A549 treated with dexamethasone at 1 μM for 4 hours (cell line): ENCODE data around the gene HPDL. TPM values are rescaled to one million over a fixed set of nuclear protein-coding genes. Genes with fewer than 3 reads are reported as not detected.

Experiments used
- total RNA-seq: library from RNA; stranded (reverse); fragments of 200-300 nt; extraction: Qiagen RNA extraction; gene quantifications from 5 replicates; pipeline ENCODE4 v1.2.3, GENCODE V29; 2022

HPDL gene
- total RNA-seq = 2.7 to 3.5 TPM (median 3.2 TPM) in 5 replicates

DNA sequence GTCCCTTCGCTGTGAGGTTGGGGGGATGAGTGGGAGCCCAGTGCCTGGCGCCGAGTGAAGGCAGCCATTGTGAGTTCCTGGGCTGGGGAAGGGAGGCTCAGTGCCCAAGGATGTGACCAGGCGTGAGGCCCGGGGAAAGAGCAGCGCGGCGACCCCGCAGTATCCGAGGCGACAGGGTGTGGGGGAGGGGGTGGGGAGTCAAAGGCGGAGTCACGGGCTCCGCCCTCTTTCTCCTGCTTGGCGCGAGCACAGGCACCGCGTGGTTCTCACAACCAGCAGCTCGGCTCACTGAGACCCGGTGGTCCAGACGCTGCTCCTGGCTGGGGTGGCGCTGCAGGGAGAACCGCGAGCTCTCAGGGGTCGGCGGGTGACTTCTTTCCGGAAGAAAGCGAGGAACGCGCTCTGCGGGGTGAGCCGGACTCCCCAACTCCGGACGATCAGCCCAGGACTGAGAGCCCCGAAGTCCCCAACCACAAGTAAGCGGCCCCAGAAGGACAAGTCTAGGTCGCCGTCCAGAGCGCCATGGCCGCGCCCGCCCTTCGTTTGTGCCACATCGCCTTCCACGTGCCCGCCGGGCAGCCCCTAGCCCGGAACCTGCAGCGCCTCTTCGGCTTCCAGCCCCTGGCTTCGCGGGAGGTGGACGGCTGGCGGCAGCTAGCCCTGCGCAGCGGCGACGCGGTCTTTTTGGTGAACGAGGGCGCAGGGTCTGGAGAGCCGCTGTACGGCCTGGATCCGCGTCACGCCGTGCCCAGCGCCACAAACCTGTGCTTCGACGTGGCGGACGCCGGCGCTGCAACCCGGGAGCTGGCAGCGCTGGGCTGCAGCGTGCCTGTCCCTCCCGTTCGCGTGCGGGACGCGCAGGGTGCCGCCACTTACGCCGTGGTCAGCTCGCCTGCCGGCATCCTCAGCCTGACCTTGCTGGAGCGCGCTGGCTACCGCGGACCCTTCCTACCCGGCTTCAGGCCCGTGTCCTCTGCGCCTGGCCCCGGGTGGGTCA is at the start of gene HPDL:
HPDL (plus strand) TSS at position 269 of the 997 bp plus-strand sequence; CDS start at position 523, 254 bp downstream.

DNA sequence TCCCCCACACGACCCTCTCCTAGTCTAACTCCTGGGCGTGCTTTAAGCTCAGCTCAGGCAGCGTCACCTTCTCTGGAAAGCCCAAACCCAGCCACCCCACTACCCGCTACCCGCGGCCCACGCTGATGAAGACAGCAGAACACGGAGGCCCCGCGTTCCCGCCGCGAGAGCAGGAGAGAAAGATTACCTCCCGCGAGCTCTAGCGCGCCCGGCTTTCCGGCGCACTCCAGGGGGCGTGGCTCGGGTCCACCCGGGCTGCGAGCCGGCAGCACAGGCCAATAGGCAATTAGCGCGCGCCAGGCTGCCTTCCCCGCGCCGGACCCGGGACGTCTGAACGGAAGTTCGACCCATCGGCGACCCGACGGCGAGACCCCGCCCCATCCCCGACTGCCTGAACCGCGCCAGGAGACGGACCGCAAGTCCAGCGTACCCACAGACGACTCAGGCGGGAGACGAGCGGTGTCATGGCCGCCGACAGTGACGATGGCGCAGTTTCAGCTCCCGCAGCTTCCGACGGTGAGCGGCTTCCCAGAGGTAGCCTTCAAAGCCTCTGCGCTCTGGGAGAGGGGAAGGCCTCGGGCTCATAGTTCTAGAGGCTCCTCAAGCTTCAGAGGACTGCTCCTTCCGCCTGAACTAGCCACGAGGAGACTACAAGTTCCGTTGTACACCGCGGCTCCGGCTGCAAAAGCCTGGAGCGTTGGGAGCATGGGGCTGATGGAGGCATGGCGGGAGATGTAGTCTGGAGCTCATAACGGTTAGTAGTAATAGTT is 13.3 kb downstream of the HPDL start, which contains the start of the genes MUTYH and TOE1:
MUTYH (minus strand) TSS at position 652 of the 770 bp plus-strand sequence. CDS start 5,935 bp downstream, outside the sequence.
TOE1 (plus strand) TSS at position 382 of the 770 bp plus-strand sequence; CDS start at position 465, 83 bp downstream.

Other genes with a start within 250 kb of the HPDL start
- gene ZSWIM5, start 120.3 kb upstream of the HPDL start, total RNA-seq = 0.36 to 0.71 TPM (median 0.57 TPM) in 5 replicates
- gene TOE1, start 13.3 kb downstream of the HPDL start, total RNA-seq = 11.0 to 12.9 TPM (median 12.4 TPM) in 5 replicates
- 7.0 to 9.6 TPM (median 9.1 TPM) in 5 replicates for gene MUTYH, start 13.5 kb downstream of the HPDL start, total RNA-seq
- gene TESK2, start 164.3 kb downstream of the HPDL start, total RNA-seq = 0.10 to 0.29 TPM (median 0.18 TPM) in 5 replicates
- 1.3 to 2.0 TPM (median 1.8 TPM) in 5 replicates for gene CCDC163, start 173.2 kb downstream of the HPDL start, total RNA-seq
- gene MMACHC, start 173.4 kb downstream of the HPDL start, total RNA-seq = 2.0 to 3.5 TPM (median 2.6 TPM) in 5 replicates
- 1,711 to 2,308 TPM (median 1,822 TPM) in 5 replicates for gene PRDX1, start 195.0 kb downstream of the HPDL start, total RNA-seq
- gene AKR1A1, start 223.9 kb downstream of the HPDL start, total RNA-seq = 66.4 to 78.5 TPM (median 71.2 TPM) in 5 replicates